MM.1S (cell line): ENCODE measurements around the gene NDUFAF8.

Experiments used
- DNase-seq: peaks from one replicate; pipeline ENCODE4 v3.0.0-alpha.2; 2015
- H2AFZ ChIP-seq: fragments of 300-600 bp; sonication (generic); 2 replicates; pipeline ENCODE4 v1.6.0; 2016; ENCODE audit warnings: antibody characterized with exemption, low read length
- H3F3A ChIP-seq: fragments of 300-600 bp; sonication (generic); 2 replicates; pipeline ENCODE4 v1.6.1; 2016; ENCODE audit warnings: mild to moderate bottlenecking, antibody characterized with exemption, low read length, moderate library complexity, mixed read lengths; ENCODE audit not compliant: insufficient read depth
- H3K27ac ChIP-seq: fragments of 300-600 bp; sonication (generic); 2 replicates; pipeline ENCODE4 v1.5.1; 2016; ENCODE audit warnings: mild to moderate bottlenecking, low read length
- H3K27me3 ChIP-seq: fragments of 300-600 bp; sonication (generic); replicated peaks from 2 replicates; pipeline ENCODE4 v1.6.0; 2016; ENCODE audit warnings: low read length; ENCODE audit not compliant: insufficient read depth
- H3K36me3 ChIP-seq: fragments of 300-600 bp; sonication (generic); replicated peaks from 2 replicates; pipeline ENCODE4 v1.6.1; 2016; ENCODE audit warnings: mild to moderate bottlenecking, low read length, mixed read lengths; ENCODE audit not compliant: insufficient read depth
- H3K4me1 ChIP-seq: fragments of 300-600 bp; sonication (generic); 2 replicates; pipeline ENCODE4 v1.6.1; 2016; ENCODE audit warnings: low read length, mixed read lengths
- H3K4me2 ChIP-seq: fragments of 300-600 bp; sonication (generic); 2 replicates; pipeline ENCODE4 v1.6.0; 2016; ENCODE audit warnings: low read depth, low read length
- H3K4me3 ChIP-seq: fragments of 300-600 bp; sonication (generic); 2 replicates; pipeline ENCODE4 v1.5.1; 2016; ENCODE audit warnings: low read length, mixed read lengths
- H3K79me2 ChIP-seq: fragments of 300-600 bp; sonication (generic); 2 replicates; pipeline ENCODE4 v1.6.1; 2016; ENCODE audit warnings: mixed run types, low read length, mixed read lengths
- H3K9ac ChIP-seq: fragments of 300-600 bp; sonication (generic); 2 replicates; pipeline ENCODE4 v1.6.1; 2016; ENCODE audit warnings: low read length, mixed read lengths
- H3K9me2 ChIP-seq: fragments of 300-600 bp; sonication (generic); replicated peaks from 2 replicates; pipeline ENCODE4 v1.6.1; 2016; ENCODE audit warnings: mild to moderate bottlenecking, low read length, mixed read lengths; ENCODE audit not compliant: insufficient read depth
- H3K9me3 ChIP-seq: fragments of 300-600 bp; sonication (generic); replicated peaks from 2 replicates; pipeline ENCODE4 v1.6.1; 2016; ENCODE audit warnings: mild to moderate bottlenecking, low read length, mixed read lengths; ENCODE audit not compliant: insufficient read depth
- H4K20me1 ChIP-seq: fragments of 300-600 bp; sonication (generic); 2 replicates; pipeline ENCODE4 v1.6.1; 2016; ENCODE audit warnings: mild to moderate bottlenecking, low read length, moderate library complexity, mixed read lengths; ENCODE audit not compliant: insufficient read depth
- CTCF ChIP-seq: fragments of 300-600 bp; sonication (generic); IDR thresholded peaks from 2 replicates; pipeline ENCODE4 v1.5.1; 2016; ENCODE audit warnings: antibody characterized with exemption, low read length, mixed read lengths
- EZH2 ChIP-seq: fragments of 300-600 bp; sonication (generic); optimal IDR thresholded peaks from 2 replicates; pipeline ENCODE3; 2017; ENCODE audit warnings: low read depth, mild to moderate bottlenecking, antibody characterized with exemption, low read length, mixed read lengths
- EZH2phosphoT487 ChIP-seq: fragments of 300-600 bp; sonication (generic); IDR thresholded peaks from 2 replicates; pipeline ENCODE4 v1.6.1; 2018; ENCODE audit warnings: antibody characterized with exemption, low read length

Gene NDUFAF8

GRCh38 chr17:81206657-81207056, 32.5 kb upstream of the NDUFAF8 start:
- H3K36me3 ChIP-seq, result no peaks in the 10 kb centered on the region
- TF ChIP-seq EZH2phosphoT487, result no peak
- no peak for TF ChIP-seq EZH2
- TF ChIP-seq CTCF, result no peak
- H2AFZ ChIP-seq, result no peak overlapping the region
- H3K9ac ChIP-seq, result no peak overlapping the region
- H4K20me1 ChIP-seq, result no peaks in the 10 kb centered on the region
- no peaks in the 10 kb centered on the region for H3K79me2 ChIP-seq
- no peaks in the 10 kb centered on the region for H3K9me2 ChIP-seq
- H3F3A ChIP-seq, result no peaks in the 10 kb centered on the region
- no peak overlapping the region for H3K4me3 ChIP-seq
- H3K27ac ChIP-seq, result no peak overlapping the region
- DNase-seq, result no peak
- no peaks in the 10 kb centered on the region for H3K4me1 ChIP-seq
- no peak overlapping the region for H3K4me2 ChIP-seq
- no peaks in the 10 kb centered on the region for H3K27me3 ChIP-seq
- H3K9me3 ChIP-seq, result no peaks in the 10 kb centered on the region

GRCh38 chr17:81207610-81208581, 31.2 kb upstream of the NDUFAF8 start:
- Histone ChIP-seq H3K4me3 (no peak overlapping the region), H3K9ac (no peak overlapping the region), H2AFZ (no peak overlapping the region), H3K9me3 (no peaks in the 10 kb centered on the region), H3K27ac (no peak overlapping the region), H3F3A (no peaks in the 10 kb centered on the region), H3K36me3 (no peaks in the 10 kb centered on the region), H3K79me2 (no peaks in the 10 kb centered on the region), H3K27me3 (no peaks in the 10 kb centered on the region), H3K4me2 (no peak overlapping the region), H3K9me2 (no peaks in the 10 kb centered on the region), H4K20me1 (no peaks in the 10 kb centered on the region), H3K4me1 (no peaks in the 10 kb centered on the region)
- TF ChIP-seq EZH2, result no peak
- no peak for TF ChIP-seq CTCF
- TF ChIP-seq EZH2phosphoT487, result no peak
- DNase-seq, result no peak

GRCh38 chr17:81208651-81209050, 30.5 kb upstream of the NDUFAF8 start:
- Histone ChIP-seq H3F3A (no peaks in the 10 kb centered on the region), H3K9ac (no peak overlapping the region), H3K4me2 (no peak overlapping the region), H3K9me2 (no peaks in the 10 kb centered on the region), H3K4me3 (no peak overlapping the region), H3K4me1 (no peaks in the 10 kb centered on the region), H3K27ac (no peak overlapping the region), H2AFZ (no peak overlapping the region), H4K20me1 (no peaks in the 10 kb centered on the region), H3K36me3 (no peaks in the 10 kb centered on the region), H3K9me3 (no peaks in the 10 kb centered on the region), H3K27me3 (no peaks in the 10 kb centered on the region), H3K79me2 (no peaks in the 10 kb centered on the region)
- no peak for DNase-seq
- TF ChIP-seq EZH2, result no peak
- no peak for TF ChIP-seq CTCF
- no peak for TF ChIP-seq EZH2phosphoT487
